Measurements from ENCODE around the gene TRAF3.

GRCh38 chr14:102915292-102916110 is 138.3 kb downstream of the TRAF3 start:
- TF ChIP-seq, protein P1, sequence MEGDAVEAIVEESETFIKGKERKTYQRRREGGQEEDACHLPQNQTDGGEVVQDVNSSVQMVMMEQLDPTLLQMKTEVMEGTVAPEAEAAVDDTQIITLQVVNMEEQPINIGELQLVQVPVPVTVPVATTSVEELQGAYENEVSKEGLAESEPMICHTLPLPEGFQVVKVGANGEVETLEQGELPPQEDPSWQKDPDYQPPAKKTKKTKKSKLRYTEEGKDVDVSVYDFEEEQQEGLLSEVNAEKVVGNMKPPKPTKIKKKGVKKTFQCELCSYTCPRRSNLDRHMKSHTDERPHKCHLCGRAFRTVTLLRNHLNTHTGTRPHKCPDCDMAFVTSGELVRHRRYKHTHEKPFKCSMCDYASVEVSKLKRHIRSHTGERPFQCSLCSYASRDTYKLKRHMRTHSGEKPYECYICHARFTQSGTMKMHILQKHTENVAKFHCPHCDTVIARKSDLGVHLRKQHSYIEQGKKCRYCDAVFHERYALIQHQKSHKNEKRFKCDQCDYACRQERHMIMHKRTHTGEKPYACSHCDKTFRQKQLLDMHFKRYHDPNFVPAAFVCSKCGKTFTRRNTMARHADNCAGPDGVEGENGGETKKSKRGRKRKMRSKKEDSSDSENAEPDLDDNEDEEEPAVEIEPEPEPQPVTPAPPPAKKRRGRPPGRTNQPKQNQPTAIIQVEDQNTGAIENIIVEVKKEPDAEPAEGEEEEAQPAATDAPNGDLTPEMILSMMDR (IDR thresholded peaks at IDR 0.05; ENCODE audit: low read length) = no peak
- no peak for TF ChIP-seq EZH2 (IDR thresholded peaks at IDR 0.05; ENCODE audit: borderline replicate concordance, low read length)

Data from OCI-LY1 (cell line).